HL-60 (cell line): ENCODE measurements around the gene STX10.

Experiments
- DNase-seq, 2 experiments: peaks; one replicate each; pipeline ENCODE4 v3.0.0-alpha.2; 2010 to 2020; ENCODE audit warnings: low read depth in 1 of 2, low spot score in 1 of 2
- H3K27ac ChIP-seq: fragments of 250-450 bp; sonication (Bioruptor Pico); replicated peaks from 2 replicates; pipeline ENCODE4 v1.5.1; 2020; ENCODE audit warnings: mild to moderate bottlenecking, moderate library complexity
- H3K27me3 ChIP-seq: fragments of 250-450 bp; sonication (Bioruptor Pico); 2 replicates; pipeline ENCODE4 v1.5.1; 2021; ENCODE audit warnings: mild to moderate bottlenecking, moderate library complexity; ENCODE audit not compliant: insufficient read depth, poor library complexity, severe bottlenecking
- H3K4me3 ChIP-seq: replicated peaks from 2 replicates; pipeline ENCODE4 v1.5.1; 2011; ENCODE audit warnings: mild to moderate bottlenecking, control low read depth, low read length; ENCODE audit not compliant: insufficient read depth
- CTCF ChIP-seq: IDR thresholded peaks from one replicate; pipeline ENCODE4 v1.5.1; 2011; ENCODE audit warnings: low read length, control low read depth, inconsistent platforms; ENCODE audit not compliant: insufficient read depth
- GABPA ChIP-seq: IDR thresholded peaks from 2 replicates; pipeline ENCODE4 v1.6.1; 2012; ENCODE audit warnings: low read depth
- POLR2AphosphoS5 ChIP-seq: IDR thresholded peaks from 2 replicates; pipeline ENCODE4 v1.6.1; 2012; ENCODE audit warnings: low read depth
- REST ChIP-seq: IDR thresholded peaks from 2 replicates; pipeline ENCODE4 v1.6.1; 2012; ENCODE audit warnings: low read depth; ENCODE audit not compliant: insufficient replicate concordance
- SPI1 ChIP-seq: IDR thresholded peaks from 2 replicates; pipeline ENCODE4 v1.6.1; 2012; ENCODE audit warnings: low read depth, mild to moderate bottlenecking, borderline replicate concordance

The STX10 gene

GRCh38 chr19:13162724-13163608 is 12.8 kb upstream of the STX10 start:
- Histone ChIP-seq H3K27ac (peak overlapping the region; percentile 69), H3K27me3 (no peaks in the 10 kb centered on the region), H3K4me3 (peak overlapping the region; percentile 29)
- TF ChIP-seq POLR2AphosphoS5 (no peak; the same call in 1 of the 2 replicates), SPI1 (no peak), REST (no peak), GABPA (no peak), CTCF (no peak)
- DNase-seq: peak; percentile 79 to 96

GRCh38 chr19:13160557-13160956 is 10.4 kb upstream of the STX10 start:
- Histone ChIP-seq H3K27me3 (no peaks in the 10 kb centered on the region), H3K4me3 (no peak overlapping the region), H3K27ac (no peak overlapping the region)
- no peak for DNase-seq
- TF ChIP-seq REST (no peak), CTCF (no peak), GABPA (no peak), SPI1 (no peak), POLR2AphosphoS5 (no peak)

GRCh38 chr19:13159713-13160112 is 9.5 kb upstream of the STX10 start:
- no peak for TF ChIP-seq REST
- DNase-seq: no peak
- no peaks in the 10 kb centered on the region for H3K27me3 ChIP-seq
- no peak overlapping the region for H3K27ac ChIP-seq
- no peak overlapping the region for H3K4me3 ChIP-seq
